HL-60 (cell line): Measurements from ENCODE around the gene FANCE.

Experiments
- DNase-seq, 2 experiments: peaks; one replicate each; pipeline ENCODE4 v3.0.0-alpha.2; 2010 to 2020; ENCODE audit warnings: low read depth in 1 of 2, low spot score in 1 of 2
- H3K27ac ChIP-seq: fragments of 250-450 bp; sonication (Bioruptor Pico); replicated peaks from 2 replicates; pipeline ENCODE4 v1.5.1; 2020; ENCODE audit warnings: mild to moderate bottlenecking, moderate library complexity
- H3K27me3 ChIP-seq: fragments of 250-450 bp; sonication (Bioruptor Pico); 2 replicates; pipeline ENCODE4 v1.5.1; 2021; ENCODE audit warnings: mild to moderate bottlenecking, moderate library complexity; ENCODE audit not compliant: insufficient read depth, poor library complexity, severe bottlenecking
- H3K4me3 ChIP-seq: replicated peaks from 2 replicates; pipeline ENCODE4 v1.5.1; 2011; ENCODE audit warnings: mild to moderate bottlenecking, control low read depth, low read length; ENCODE audit not compliant: insufficient read depth
- GABPA ChIP-seq: IDR thresholded peaks from 2 replicates; pipeline ENCODE4 v1.6.1; 2012; ENCODE audit warnings: low read depth
- POLR2AphosphoS5 ChIP-seq: IDR thresholded peaks from 2 replicates; pipeline ENCODE4 v1.6.1; 2012; ENCODE audit warnings: low read depth
- SPI1 ChIP-seq: IDR thresholded peaks from 2 replicates; pipeline ENCODE4 v1.6.1; 2012; ENCODE audit warnings: low read depth, mild to moderate bottlenecking, borderline replicate concordance
- TF ChIP-seq, protein P1 (sequence below): IDR thresholded peaks from 2 replicates; pipeline ENCODE4 v1.6.1; 2012; ENCODE audit warnings: low read depth; ENCODE audit not compliant: insufficient replicate concordance
- TF ChIP-seq, protein P2 (sequence below): IDR thresholded peaks from one replicate; pipeline ENCODE4 v1.5.1; 2011; ENCODE audit warnings: low read length, control low read depth, inconsistent platforms; ENCODE audit not compliant: insufficient read depth

Gene FANCE

DNA sequence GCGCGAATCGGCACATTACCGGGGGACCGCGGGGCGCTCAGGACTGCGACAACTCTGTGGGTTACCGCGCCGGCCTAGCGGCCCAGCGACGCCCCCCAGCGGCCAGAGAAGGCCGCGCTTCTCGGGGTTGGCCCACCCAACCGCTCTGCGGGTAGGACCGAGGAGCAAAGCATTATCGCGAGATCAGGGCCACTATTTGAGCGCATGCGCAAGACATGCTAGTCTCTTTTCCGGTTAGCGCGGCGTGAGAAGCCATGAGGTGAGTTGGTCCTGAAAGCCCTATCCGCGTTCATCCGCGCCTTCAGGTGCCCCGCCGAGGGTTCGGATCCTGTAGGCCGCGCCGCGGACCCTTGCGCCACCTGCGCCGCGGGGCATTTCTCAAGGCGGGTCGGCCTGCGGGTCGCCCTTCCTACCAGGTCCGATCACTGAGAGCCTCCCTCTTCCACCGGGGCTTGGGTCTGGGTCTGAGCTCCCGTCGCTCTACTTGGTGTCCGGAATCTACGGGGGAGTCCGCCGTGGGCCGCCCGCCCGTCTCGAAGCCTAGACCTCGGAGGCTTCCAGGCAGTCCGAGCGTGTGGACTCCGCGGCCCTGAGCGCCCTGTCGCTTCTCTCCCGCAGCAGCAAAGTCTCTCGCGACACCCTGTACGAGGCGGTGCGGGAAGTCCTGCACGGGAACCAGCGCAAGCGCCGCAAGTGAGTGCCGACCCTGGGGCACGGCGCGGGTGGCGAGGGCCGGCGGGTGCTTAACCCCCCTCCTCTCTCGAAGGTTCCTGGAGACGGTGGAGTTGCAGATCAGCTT is 16.2 kb downstream of the FANCE start, which contains the start of gene RPL10A:
Gene RPL10A (plus strand): TSS at position 221 of the 799 bp plus-strand sequence. CDS start 34 bp downstream, at position 255.
- DNase-seq = peak; percentile 97 to 99
- no peaks in the 10 kb centered on the region for H3K27me3 ChIP-seq
- TF ChIP-seq, protein P1, sequence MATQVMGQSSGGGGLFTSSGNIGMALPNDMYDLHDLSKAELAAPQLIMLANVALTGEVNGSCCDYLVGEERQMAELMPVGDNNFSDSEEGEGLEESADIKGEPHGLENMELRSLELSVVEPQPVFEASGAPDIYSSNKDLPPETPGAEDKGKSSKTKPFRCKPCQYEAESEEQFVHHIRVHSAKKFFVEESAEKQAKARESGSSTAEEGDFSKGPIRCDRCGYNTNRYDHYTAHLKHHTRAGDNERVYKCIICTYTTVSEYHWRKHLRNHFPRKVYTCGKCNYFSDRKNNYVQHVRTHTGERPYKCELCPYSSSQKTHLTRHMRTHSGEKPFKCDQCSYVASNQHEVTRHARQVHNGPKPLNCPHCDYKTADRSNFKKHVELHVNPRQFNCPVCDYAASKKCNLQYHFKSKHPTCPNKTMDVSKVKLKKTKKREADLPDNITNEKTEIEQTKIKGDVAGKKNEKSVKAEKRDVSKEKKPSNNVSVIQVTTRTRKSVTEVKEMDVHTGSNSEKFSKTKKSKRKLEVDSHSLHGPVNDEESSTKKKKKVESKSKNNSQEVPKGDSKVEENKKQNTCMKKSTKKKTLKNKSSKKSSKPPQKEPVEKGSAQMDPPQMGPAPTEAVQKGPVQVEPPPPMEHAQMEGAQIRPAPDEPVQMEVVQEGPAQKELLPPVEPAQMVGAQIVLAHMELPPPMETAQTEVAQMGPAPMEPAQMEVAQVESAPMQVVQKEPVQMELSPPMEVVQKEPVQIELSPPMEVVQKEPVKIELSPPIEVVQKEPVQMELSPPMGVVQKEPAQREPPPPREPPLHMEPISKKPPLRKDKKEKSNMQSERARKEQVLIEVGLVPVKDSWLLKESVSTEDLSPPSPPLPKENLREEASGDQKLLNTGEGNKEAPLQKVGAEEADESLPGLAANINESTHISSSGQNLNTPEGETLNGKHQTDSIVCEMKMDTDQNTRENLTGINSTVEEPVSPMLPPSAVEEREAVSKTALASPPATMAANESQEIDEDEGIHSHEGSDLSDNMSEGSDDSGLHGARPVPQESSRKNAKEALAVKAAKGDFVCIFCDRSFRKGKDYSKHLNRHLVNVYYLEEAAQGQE = peak; percentile 83
- TF ChIP-seq GABPA = no peak
- TF ChIP-seq, protein P2, sequence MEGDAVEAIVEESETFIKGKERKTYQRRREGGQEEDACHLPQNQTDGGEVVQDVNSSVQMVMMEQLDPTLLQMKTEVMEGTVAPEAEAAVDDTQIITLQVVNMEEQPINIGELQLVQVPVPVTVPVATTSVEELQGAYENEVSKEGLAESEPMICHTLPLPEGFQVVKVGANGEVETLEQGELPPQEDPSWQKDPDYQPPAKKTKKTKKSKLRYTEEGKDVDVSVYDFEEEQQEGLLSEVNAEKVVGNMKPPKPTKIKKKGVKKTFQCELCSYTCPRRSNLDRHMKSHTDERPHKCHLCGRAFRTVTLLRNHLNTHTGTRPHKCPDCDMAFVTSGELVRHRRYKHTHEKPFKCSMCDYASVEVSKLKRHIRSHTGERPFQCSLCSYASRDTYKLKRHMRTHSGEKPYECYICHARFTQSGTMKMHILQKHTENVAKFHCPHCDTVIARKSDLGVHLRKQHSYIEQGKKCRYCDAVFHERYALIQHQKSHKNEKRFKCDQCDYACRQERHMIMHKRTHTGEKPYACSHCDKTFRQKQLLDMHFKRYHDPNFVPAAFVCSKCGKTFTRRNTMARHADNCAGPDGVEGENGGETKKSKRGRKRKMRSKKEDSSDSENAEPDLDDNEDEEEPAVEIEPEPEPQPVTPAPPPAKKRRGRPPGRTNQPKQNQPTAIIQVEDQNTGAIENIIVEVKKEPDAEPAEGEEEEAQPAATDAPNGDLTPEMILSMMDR = peak; percentile 93
- peak; percentile 99 for TF ChIP-seq POLR2AphosphoS5
- peak within 1 kb of the TSS; percentile 92 for H3K27ac ChIP-seq
- H3K4me3 ChIP-seq = peak within 1 kb of the TSS; percentile 95

DNA sequence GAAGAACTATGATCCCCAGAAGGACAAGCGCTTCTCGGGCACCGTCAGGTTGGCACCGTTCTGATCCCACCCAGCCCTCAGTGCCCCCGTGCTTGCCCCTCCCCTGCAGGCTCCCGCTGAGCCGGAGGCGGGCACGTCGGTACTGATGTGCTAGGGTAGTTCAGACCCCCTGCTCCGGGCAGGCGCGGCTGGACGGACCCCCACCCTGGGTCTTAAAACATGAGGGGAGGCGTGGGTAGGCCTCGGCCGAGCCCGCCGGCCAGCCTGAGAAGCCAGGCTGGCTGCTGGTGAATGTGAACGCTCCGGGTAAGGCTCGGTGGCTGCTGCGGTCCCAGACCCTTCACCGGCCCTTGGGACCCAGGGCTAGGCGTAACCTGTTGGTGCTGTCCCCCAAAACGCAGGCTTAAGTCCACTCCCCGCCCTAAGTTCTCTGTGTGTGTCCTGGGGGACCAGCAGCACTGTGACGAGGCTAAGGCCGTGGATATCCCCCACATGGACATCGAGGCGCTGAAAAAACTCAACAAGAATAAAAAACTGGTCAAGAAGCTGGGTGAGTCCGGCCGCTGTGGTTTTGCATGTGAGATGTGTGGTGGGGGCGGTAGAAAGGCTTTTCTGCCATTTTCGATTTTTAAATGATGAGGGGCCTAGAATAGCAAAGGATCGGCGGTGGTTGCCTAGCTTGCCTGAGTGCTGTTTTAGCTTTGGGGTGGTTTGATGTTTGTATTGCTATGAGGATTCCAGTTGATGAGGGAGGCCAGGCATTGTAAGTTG is 17.0 kb downstream of the FANCE start:
- DNase-seq = no peak
- peak overlapping the region; percentile 92 for H3K27ac ChIP-seq
- TF ChIP-seq POLR2AphosphoS5 (no peak), SPI1 (no peak), GABPA (no peak)
- TF ChIP-seq, protein P2 = no peak
- TF ChIP-seq, protein P1 = no peak
- H3K4me3 ChIP-seq = peak overlapping the region; percentile 95
- no peaks in the 10 kb centered on the region for H3K27me3 ChIP-seq

DNA sequence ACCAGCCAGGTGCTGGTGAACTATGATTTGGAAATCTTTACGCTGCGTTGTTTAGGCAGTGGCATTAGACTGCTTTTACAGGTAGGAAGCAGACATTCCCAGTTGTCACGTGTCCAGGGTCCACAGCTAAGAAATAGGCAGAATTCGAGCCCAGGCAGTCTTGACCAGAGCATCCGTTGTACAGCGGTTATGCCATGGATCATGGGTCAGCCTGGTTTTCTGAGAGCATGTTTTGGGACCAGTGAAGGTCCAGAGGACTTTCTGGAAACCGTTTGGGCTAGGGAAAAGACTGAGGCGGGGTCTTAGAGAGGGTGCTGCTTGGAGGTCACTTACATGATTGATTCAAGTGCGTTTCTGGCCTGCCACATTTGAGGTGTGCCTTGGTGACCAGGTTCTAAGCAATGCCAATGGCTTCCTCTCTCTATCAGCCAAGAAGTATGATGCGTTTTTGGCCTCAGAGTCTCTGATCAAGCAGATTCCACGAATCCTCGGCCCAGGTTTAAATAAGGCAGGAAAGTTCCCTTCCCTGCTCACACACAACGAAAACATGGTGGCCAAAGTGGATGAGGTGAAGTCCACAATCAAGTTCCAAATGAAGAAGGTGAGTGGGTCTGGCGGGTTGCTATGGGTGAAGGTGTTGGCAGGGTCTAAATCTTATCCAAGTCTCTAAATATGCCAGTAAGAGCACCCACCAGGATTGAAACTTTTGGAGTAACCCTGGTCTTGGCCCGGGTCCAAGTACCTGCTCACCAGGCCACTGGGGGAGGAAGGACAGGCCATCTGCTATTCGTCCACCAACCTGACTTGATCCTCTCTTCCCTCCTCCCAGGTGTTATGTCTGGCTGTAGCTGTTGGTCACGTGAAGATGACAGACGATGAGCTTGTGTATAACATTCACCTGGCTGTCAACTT is 17.9 kb downstream of the FANCE start:
- no peak for TF ChIP-seq GABPA
- TF ChIP-seq, protein P2 = no peak
- TF ChIP-seq, protein P1 = no peak
- no peak for TF ChIP-seq SPI1
- TF ChIP-seq POLR2AphosphoS5 = 0 out of 2 replicates have a peak, but pooled peaks have one; percentile 0
- no peaks in the 10 kb centered on the region for H3K27me3 ChIP-seq
- H3K27ac ChIP-seq = peak overlapping the region; percentile 92
- peak in 1 of 2 experiments; percentile 38 for DNase-seq
- peak overlapping the region; percentile 95 for H3K4me3 ChIP-seq
